ENCODE data around the gene SETMAR.

DNA sequence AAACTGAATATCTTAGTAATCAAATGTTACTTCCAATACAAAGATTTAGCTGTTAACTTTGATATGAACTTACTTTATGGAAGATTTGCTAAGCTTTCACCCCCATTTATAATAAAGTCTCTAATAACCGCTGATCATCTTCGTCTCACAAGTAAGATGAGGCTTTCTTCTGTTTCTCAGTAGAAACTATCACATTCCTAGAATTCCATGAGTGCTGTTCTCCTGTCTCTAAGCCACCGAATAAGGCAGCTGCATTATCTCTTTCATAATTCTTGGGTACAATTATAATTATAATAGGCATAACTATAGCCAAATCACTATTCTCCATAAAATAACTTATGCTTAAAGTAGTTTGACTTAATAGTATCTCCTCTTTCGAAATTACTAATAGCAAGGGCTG lies 18.3 kb upstream of the SETMAR start:
- TF ChIP-seq EZH2phosphoT487 (IDR thresholded peaks at IDR 0.05; ENCODE audit: low read depth, severe bottlenecking, unreplicated experiment) (no peak), EZH2 (IDR thresholded peaks at IDR 0.05; ENCODE audit: borderline replicate concordance) (no peak)
- TF ChIP-seq, protein P1, sequence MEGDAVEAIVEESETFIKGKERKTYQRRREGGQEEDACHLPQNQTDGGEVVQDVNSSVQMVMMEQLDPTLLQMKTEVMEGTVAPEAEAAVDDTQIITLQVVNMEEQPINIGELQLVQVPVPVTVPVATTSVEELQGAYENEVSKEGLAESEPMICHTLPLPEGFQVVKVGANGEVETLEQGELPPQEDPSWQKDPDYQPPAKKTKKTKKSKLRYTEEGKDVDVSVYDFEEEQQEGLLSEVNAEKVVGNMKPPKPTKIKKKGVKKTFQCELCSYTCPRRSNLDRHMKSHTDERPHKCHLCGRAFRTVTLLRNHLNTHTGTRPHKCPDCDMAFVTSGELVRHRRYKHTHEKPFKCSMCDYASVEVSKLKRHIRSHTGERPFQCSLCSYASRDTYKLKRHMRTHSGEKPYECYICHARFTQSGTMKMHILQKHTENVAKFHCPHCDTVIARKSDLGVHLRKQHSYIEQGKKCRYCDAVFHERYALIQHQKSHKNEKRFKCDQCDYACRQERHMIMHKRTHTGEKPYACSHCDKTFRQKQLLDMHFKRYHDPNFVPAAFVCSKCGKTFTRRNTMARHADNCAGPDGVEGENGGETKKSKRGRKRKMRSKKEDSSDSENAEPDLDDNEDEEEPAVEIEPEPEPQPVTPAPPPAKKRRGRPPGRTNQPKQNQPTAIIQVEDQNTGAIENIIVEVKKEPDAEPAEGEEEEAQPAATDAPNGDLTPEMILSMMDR (IDR thresholded peaks at IDR 0.05; ENCODE audit: poor library complexity) = no peak

Measured in hepatocyte (in vitro differentiated cells).